A549 (cell line): ENCODE data around the gene PARVB. TPM values are rescaled to one million over a fixed set of nuclear protein-coding genes. Genes with fewer than 3 reads are reported as not detected.

Experiments
- ATAC-seq, 2 experiments: fragments of 200-7000 bp in 1 of 2; fragments of >200 bp in 1 of 2; cut with Nextera tagmentation in 1 of 2; cut with Tn5 transposase in 1 of 2; 3 replicates each; pipeline versions ENCODE4 v1.8.0 to v1.9.1; 2018 to 2020; ENCODE audit warnings: mild to moderate bottlenecking in 1 of 2, moderate library complexity in 1 of 2
- CTCF ChIA-PET: fragments of 300-600 bp; sonication (Branson Sonifier 250); formaldehyde crosslinking; extraction: SDS; loops from one replicate; lab custom pipeline; 2021; ENCODE audit warnings: antibody characterized with exemption, inconsistent platforms; lab: Yijun Ruan, JAX
- POLR2A ChIA-PET: fragments of 350-600 bp; formaldehyde crosslinking; extraction: SDS; loops from one replicate; lab custom pipeline; 2021; ENCODE audit warnings: antibody characterized with exemption, inconsistent platforms; lab: Yijun Ruan, JAX
- DNase-seq, 2 experiments: peaks; one replicate each; pipeline versions ENCODE4 v3.0.0 to v3.0.0-alpha.2; 2011 to 2016; ENCODE audit warnings: low read depth in 1 of 2, low spot score in 1 of 2
- FAIRE-seq: peaks from 2 replicates; lab custom pipeline; 2011; peaks lifted over from hg19 to GRCh38; lab: Jason Lieb, UNC
- H3K27ac ChIP-seq, 2 experiments: fragments of >200 bp; sonication (Bioruptor Twin); formaldehyde crosslinking; 3 replicates each; pipeline ENCODE4 v1.5.1; 2016 to 2017
- H3K4me1 ChIP-seq: fragments of >200 bp; sonication (Bioruptor Twin); formaldehyde crosslinking; 3 replicates; pipeline ENCODE4 v1.6.1; 2016
- H3K4me2 ChIP-seq: fragments of >200 bp; sonication (Bioruptor Twin); formaldehyde crosslinking; 3 replicates; pipeline ENCODE4 v1.6.1; 2016
- H3K4me3 ChIP-seq: fragments of >200 bp; sonication (Bioruptor Twin); formaldehyde crosslinking; 3 replicates; pipeline ENCODE4 v1.5.1; 2016
- H3K9me3 ChIP-seq: fragments of >200 bp; sonication (Bioruptor Twin); formaldehyde crosslinking; 3 replicates; pipeline ENCODE4 v1.6.1; 2016
- BHLHE40 ChIP-seq: IDR thresholded peaks from 2 replicates; pipeline ENCODE4 v1.6.1; 2012; ENCODE audit warnings: low read depth, low read length, inconsistent platforms
- CBX8 ChIP-seq: fragments of 200-600 bp; sonication (generic); IDR thresholded peaks from 2 replicates; pipeline ENCODE4 v1.6.1; 2016
- CEBPB ChIP-seq, 2 experiments: fragments of >200 bp in 1 of 2; sonication (Bioruptor Twin) in 1 of 2; formaldehyde crosslinking in 1 of 2; IDR thresholded peaks; 2 replicates each; pipeline ENCODE4 v1.6.1; 2012 to 2016
- CHD2 ChIP-seq: fragments of 150-350 bp; IDR thresholded peaks from 2 replicates; pipeline ENCODE4 v1.6.1; 2014; ENCODE audit warnings: low read length; ENCODE audit not compliant: partially characterized antibody
- CHD4 ChIP-seq: fragments of 200-600 bp; sonication (generic); IDR thresholded peaks from 2 replicates; pipeline ENCODE4 v1.6.1; 2016; ENCODE audit warnings: antibody characterized with exemption, mild to moderate bottlenecking, borderline replicate concordance
- EHF ChIP-seq: fragments of 250-450 bp; sonication (Bioruptor Pico); IDR thresholded peaks from 2 replicates; pipeline ENCODE4 v1.5.0; 2020; ENCODE audit warnings: mild to moderate bottlenecking
- EP300 ChIP-seq, 2 experiments: fragments of >200 bp; sonication (Bioruptor Twin); formaldehyde crosslinking; IDR thresholded peaks; 2 replicates in 1 of 2; 3 replicates in 1 of 2; pipeline ENCODE4 v1.6.1; 2016 to 2017
- FOSB ChIP-seq: fragments of 250-450 bp; sonication (Bioruptor Pico); IDR thresholded peaks from 2 replicates; pipeline ENCODE4 v1.5.0; 2020; ENCODE audit warnings: mild to moderate bottlenecking, moderate library complexity
- GATA3 ChIP-seq: IDR thresholded peaks from 2 replicates; pipeline ENCODE4 v1.6.1; 2012; ENCODE audit warnings: borderline replicate concordance
- HES2 ChIP-seq: fragments of >200 bp; sonication (Bioruptor Twin); formaldehyde crosslinking; IDR thresholded peaks from 2 replicates; pipeline ENCODE4 v1.6.1; 2016
- HEYL ChIP-seq: fragments of 250-450 bp; sonication (Bioruptor Pico); IDR thresholded peaks from 2 replicates; pipeline ENCODE4 v1.8.0; 2021; ENCODE audit warnings: mild to moderate bottlenecking, moderate library complexity
- KDM5A ChIP-seq: fragments of 200-600 bp; sonication (generic); IDR thresholded peaks from 2 replicates; pipeline ENCODE4 v1.6.1; 2016; ENCODE audit warnings: antibody characterized with exemption, mild to moderate bottlenecking
- MAFK ChIP-seq: fragments of 450-650 bp; IDR thresholded peaks from 2 replicates; pipeline ENCODE4 v1.6.1; 2014; ENCODE audit not compliant: partially characterized antibody
- NFE2L2 ChIP-seq: fragments of 150-350 bp; conservative IDR thresholded peaks from 2 replicates; pipeline ENCODE4 v1.6.1; 2014; ENCODE audit warnings: low read length
- NPAS2 ChIP-seq: fragments of 250-450 bp; sonication (Bioruptor Pico); IDR thresholded peaks from 2 replicates; pipeline ENCODE4 v1.8.0; 2022; ENCODE audit warnings: mild to moderate bottlenecking, moderate library complexity, borderline replicate concordance
- PHF8 ChIP-seq: fragments of 200-600 bp; sonication (generic); IDR thresholded peaks from 2 replicates; pipeline ENCODE4 v1.6.1; 2016; ENCODE audit warnings: low read depth, mild to moderate bottlenecking, antibody characterized with exemption, moderate library complexity, borderline replicate concordance
- REST ChIP-seq: fragments of 200-600 bp; sonication (generic); IDR thresholded peaks from 2 replicates; pipeline ENCODE4 v1.6.1; 2016; ENCODE audit warnings: antibody characterized with exemption, mild to moderate bottlenecking, moderate library complexity
- RFX5 ChIP-seq: fragments of 450-650 bp; IDR thresholded peaks from 2 replicates; pipeline ENCODE4 v1.7.1; 2014; ENCODE audit warnings: antibody characterized with exemption, mild to moderate bottlenecking, moderate library complexity
- RNF2 ChIP-seq: fragments of 200-600 bp; sonication (generic); IDR thresholded peaks from 2 replicates; pipeline ENCODE4 v1.6.1; 2016; ENCODE audit warnings: low read depth, mild to moderate bottlenecking, antibody characterized with exemption, moderate library complexity, borderline replicate concordance
- SMC3 ChIP-seq: fragments of >200 bp; sonication (Bioruptor Twin); formaldehyde crosslinking; IDR thresholded peaks from 3 replicates; pipeline ENCODE4 v1.6.1; 2018; ENCODE audit warnings: inconsistent platforms
- SREBF2 ChIP-seq: fragments of 450-650 bp; IDR thresholded peaks from 2 replicates; pipeline ENCODE4 v1.6.1; 2014; ENCODE audit warnings: mild to moderate bottlenecking, moderate library complexity
- USF2 ChIP-seq: fragments of 450-650 bp; IDR thresholded peaks from 2 replicates; pipeline ENCODE4 v1.6.1; 2014; ENCODE audit warnings: antibody characterized with exemption
- ZFP36 ChIP-seq: fragments of 450-650 bp; IDR thresholded peaks from 2 replicates; pipeline ENCODE4 v1.6.1; 2014; ENCODE audit warnings: borderline replicate concordance; ENCODE audit not compliant: partially characterized antibody
- WGBS: methylation state at CpG from one replicate; pipeline ENCODE4 v1.1.6; 2017; ENCODE audit errors: missing lambda C conversion rate; 5-methylcytosine and 5-hydroxymethylcytosine counted together
- polyA plus RNA-seq, 4 experiments: library from polyadenylated mRNA; depleted of rRNA in 3 of 4; stranded (reverse); fragments of >200 nt; fragmentation: RNase III in 1 of 4; extraction: RNeasy Plus Mini Kit Qiagen cat#74134 plus additional on column Dnase treatment in 1 of 4; gene quantifications; 2 replicates in 3 of 4; 3 replicates in 1 of 4; pipeline ENCODE4 v1.2.3, GENCODE V29; 2011 to 2017
- TF ChIP-seq, protein P1 (sequence below): fragments of >200 bp; sonication (Bioruptor Twin); formaldehyde crosslinking; IDR thresholded peaks from 3 replicates; pipeline ENCODE4 v1.6.1; 2016
- TF ChIP-seq, protein P2 (sequence below): IDR thresholded peaks from 2 replicates; pipeline ENCODE4 v1.6.1; 2012
- TF ChIP-seq, protein P3 (sequence below): fragments of 150-350 bp; IDR thresholded peaks from 2 replicates; pipeline ENCODE4 v1.6.1; 2014; ENCODE audit warnings: low read depth, mild to moderate bottlenecking, low read length
- TF ChIP-seq, protein P4 (sequence below): IDR thresholded peaks from 2 replicates; pipeline ENCODE4 v1.6.1; 2012; ENCODE audit warnings: low read depth, borderline replicate concordance
- TF ChIP-seq, protein P5 (sequence below): IDR thresholded peaks from 2 replicates; pipeline ENCODE4 v1.6.1; 2012

The PARVB gene
- polyA plus RNA-seq, 2 of the 4 experiments (the other 2 are of a cell fraction): 28.3 to 33.5 TPM

DNA sequence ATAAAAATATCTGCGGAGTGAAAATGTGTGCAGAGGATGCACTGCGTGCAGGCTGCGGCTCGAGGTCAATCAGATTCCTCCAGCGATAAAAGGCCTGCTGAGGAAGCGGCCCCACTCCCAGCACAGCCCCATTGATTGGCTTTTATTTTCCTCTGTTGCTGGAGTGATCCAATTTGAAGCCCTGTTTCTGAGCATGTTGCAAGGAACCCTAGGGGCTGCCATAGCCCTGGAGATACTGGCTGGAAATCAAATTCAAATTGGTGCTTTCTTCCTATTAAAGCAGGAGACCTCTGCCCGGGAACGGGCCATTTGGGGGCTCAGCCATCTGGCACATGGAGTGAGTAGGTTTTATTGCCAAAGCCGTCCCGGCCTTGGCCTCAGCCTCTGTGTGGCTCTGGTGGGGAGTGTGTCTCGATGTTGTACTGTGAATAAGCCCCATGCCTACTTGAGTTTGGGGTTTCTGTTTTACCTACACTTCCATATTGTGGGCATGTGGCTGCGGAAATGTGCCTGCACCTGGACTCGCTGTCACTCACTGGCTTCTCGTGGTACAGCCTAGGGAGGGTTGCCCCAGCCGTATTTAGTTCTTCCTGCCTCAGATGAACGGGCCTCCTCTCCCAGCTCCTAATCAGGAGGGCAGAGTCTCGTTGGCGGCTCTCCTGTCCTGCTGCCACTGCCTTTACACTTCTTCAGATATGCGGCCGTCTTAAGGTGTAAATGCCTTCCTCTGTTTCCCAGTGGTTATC is 25.6 kb downstream of the PARVB start:
- Histone ChIP-seq H3K4me1 (no peaks in the 10 kb centered on the region), H3K4me3 (no peak overlapping the region), H3K9me3 (no peaks in the 10 kb centered on the region), H3K27ac (no peak overlapping the region), H3K4me2 (no peak overlapping the region)
- no peak for TF ChIP-seq PHF8
- no peak for TF ChIP-seq NPAS2
- TF ChIP-seq, protein P1, sequence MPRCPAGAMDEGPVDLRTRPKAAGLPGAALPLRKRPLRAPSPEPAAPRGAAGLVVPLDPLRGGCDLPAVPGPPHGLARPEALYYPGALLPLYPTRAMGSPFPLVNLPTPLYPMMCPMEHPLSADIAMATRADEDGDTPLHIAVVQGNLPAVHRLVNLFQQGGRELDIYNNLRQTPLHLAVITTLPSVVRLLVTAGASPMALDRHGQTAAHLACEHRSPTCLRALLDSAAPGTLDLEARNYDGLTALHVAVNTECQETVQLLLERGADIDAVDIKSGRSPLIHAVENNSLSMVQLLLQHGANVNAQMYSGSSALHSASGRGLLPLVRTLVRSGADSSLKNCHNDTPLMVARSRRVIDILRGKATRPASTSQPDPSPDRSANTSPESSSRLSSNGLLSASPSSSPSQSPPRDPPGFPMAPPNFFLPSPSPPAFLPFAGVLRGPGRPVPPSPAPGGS: no peak
- no peak for TF ChIP-seq FOSB (CRISPR knock-in tag)
- no peak for TF ChIP-seq BHLHE40
- TF ChIP-seq EHF (CRISPR knock-in tag): no peak
- TF ChIP-seq HEYL (CRISPR knock-in tag): no peak
- TF ChIP-seq RFX5: no peak
- TF ChIP-seq, protein P2, sequence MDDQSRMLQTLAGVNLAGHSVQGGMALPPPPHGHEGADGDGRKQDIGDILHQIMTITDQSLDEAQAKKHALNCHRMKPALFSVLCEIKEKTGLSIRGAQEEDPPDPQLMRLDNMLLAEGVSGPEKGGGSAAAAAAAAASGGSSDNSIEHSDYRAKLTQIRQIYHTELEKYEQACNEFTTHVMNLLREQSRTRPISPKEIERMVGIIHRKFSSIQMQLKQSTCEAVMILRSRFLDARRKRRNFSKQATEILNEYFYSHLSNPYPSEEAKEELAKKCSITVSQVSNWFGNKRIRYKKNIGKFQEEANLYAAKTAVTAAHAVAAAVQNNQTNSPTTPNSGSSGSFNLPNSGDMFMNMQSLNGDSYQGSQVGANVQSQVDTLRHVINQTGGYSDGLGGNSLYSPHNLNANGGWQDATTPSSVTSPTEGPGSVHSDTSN: no peak
- no peak for TF ChIP-seq NFE2L2
- TF ChIP-seq REST: no peak
- no peak for TF ChIP-seq MAFK
- TF ChIP-seq USF2: no peak
- no peak for TF ChIP-seq CBX8
- TF ChIP-seq KDM5A: no peak
- WGBS: 96% methylated on average over 17 of the region's 20 CpGs
- DNase-seq (no peak), FAIRE-seq (no peak), ATAC-seq (no peak)
- POLR2A ChIA-PET: no interaction called here
- CTCF ChIA-PET: interaction anchor here (1.3 to 2.2 kb wide), 3 partner anchors 11 to 32 kb away, joined by 4 to 5 read pairs (median 4); no protein-coding TSS in a partner anchor

DNA sequence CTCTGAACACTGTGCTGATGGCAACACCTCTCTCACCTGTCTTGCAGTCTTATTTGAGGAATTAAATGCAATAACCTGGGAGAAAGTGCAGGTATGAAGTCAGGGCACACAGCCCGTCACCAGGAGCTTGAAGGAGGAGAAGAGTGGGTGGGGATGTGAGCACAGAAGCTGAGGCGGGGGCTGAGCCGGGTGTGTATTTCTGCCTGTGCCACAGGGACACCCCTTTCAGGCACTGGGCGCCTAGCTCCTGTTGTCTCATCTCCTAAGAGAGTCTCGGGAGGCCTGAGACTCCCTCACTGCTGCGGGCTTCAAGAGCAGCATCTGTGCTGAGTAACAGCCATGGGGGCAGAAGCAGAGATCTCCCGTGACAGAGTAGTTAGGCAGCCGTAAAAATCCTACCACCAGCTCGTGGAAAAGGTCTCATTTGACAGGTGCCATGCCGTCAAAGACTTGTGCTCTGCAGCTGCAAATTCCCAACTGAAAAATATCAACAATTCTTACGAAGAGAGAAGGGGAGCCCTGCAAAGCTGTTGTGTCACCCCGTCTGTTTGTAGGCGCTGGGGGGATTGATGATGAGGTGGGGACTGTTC is 26.8 kb downstream of the PARVB start:
- POLR2A ChIA-PET: no interaction called here
- TF ChIP-seq, protein P3, sequence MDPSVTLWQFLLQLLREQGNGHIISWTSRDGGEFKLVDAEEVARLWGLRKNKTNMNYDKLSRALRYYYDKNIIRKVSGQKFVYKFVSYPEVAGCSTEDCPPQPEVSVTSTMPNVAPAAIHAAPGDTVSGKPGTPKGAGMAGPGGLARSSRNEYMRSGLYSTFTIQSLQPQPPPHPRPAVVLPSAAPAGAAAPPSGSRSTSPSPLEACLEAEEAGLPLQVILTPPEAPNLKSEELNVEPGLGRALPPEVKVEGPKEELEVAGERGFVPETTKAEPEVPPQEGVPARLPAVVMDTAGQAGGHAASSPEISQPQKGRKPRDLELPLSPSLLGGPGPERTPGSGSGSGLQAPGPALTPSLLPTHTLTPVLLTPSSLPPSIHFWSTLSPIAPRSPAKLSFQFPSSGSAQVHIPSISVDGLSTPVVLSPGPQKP: no peak
- TF ChIP-seq GATA3: no peak
- no peak for TF ChIP-seq ZFP36
- TF ChIP-seq RNF2: no peak
- TF ChIP-seq, protein P4, sequence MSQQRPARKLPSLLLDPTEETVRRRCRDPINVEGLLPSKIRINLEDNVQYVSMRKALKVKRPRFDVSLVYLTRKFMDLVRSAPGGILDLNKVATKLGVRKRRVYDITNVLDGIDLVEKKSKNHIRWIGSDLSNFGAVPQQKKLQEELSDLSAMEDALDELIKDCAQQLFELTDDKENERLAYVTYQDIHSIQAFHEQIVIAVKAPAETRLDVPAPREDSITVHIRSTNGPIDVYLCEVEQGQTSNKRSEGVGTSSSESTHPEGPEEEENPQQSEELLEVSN: no peak
- TF ChIP-seq CEBPB (IDR thresholded peaks at IDR 0.05): no peak
- TF ChIP-seq, protein P5, sequence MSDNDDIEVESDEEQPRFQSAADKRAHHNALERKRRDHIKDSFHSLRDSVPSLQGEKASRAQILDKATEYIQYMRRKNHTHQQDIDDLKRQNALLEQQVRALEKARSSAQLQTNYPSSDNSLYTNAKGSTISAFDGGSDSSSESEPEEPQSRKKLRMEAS: no peak
- no peak for TF ChIP-seq SMC3
- no peak for TF ChIP-seq EP300 (IDR thresholded peaks at IDR 0.05)
- no peak for TF ChIP-seq SREBF2
- no peak for TF ChIP-seq BHLHE40
- no peak for TF ChIP-seq PHF8
- TF ChIP-seq CHD2: no peak
- TF ChIP-seq HES2: no peak
- TF ChIP-seq CHD4: no peak

More for the DNA sequence above, 26.8 kb downstream of the PARVB start:
- Histone ChIP-seq H3K9me3 (no peaks in the 10 kb centered on the region), H3K4me3 (no peak overlapping the region), H3K27ac (no peak overlapping the region), H3K4me1 (no peaks in the 10 kb centered on the region), H3K4me2 (no peak overlapping the region)
- whole genome bisulfite sequencing: 85% methylated on average over 8 of the region's 13 CpGs
- DNase-seq: no peak
- FAIRE-seq: no peak
- no peak for ATAC-seq
- CTCF ChIA-PET: interaction anchor here (0.9 to 1.3 kb wide), 4 partner anchors 12 to 57 kb away, joined by 3 to 4 read pairs (median 4); no protein-coding TSS in a partner anchor
